ENCODE data around the gene COPA. TPM values are rescaled to one million over a fixed set of nuclear protein-coding genes. Genes with fewer than 3 reads are reported as not detected.

COPA gene
- total RNA-seq, 1 experiment from 2014 or later, result 141 TPM

DNA sequence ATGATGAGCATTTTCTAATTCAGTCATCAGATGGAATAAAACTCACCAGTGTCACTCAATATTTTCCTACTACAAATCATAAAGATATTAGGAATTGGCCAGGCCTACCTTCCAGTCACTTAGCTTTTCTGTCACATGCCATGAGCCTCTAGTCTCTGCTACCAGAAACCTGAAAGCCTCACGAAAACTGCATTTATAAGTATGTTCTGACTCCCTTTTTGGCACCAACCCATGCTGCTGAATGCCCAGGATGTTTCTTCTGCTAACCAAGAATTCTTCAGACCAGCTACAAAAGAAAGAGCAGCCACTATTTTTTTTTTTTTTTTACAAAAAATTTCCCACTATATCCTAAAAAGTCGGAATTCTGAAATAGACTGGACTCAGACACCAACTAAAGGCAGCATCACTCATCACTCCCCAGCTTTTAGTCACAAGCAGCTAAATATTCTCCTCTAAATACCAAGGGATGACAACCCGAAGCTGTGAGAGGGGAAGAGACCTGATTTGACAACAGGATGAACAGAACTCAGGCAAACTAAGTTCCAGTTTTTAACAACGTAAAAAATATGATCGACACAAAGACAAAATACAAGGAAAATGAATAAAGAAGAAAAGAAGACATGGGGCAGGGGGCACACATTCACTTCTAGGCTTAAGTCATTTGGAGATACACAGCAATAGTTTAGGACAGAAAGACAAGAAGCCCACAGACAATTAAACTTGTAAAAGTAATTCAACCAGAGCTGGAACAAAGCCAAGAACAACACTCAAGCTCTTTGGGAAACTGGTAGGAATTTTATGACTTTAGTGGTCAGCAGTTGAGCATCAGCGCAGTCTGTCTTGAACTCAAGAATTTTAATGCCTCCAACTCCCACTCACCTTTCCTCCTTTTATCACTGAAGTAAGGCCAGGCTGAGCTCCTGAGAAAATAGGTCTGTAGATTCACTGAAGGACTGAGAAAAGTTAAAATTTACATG is 82.4 kb downstream of the COPA start:
- intact Hi-C loops (cut with micrococcal nuclease), result no loop called here
- TF ChIP-seq EZH2phosphoT487 (IDR thresholded peaks at IDR 0.05; ENCODE audit: borderline replicate concordance, low read length), result no peak
- no peak for TF ChIP-seq EZH2 (IDR thresholded peaks at IDR 0.05; ENCODE audit: low read length, unreplicated experiment)
- TF ChIP-seq, protein P1, sequence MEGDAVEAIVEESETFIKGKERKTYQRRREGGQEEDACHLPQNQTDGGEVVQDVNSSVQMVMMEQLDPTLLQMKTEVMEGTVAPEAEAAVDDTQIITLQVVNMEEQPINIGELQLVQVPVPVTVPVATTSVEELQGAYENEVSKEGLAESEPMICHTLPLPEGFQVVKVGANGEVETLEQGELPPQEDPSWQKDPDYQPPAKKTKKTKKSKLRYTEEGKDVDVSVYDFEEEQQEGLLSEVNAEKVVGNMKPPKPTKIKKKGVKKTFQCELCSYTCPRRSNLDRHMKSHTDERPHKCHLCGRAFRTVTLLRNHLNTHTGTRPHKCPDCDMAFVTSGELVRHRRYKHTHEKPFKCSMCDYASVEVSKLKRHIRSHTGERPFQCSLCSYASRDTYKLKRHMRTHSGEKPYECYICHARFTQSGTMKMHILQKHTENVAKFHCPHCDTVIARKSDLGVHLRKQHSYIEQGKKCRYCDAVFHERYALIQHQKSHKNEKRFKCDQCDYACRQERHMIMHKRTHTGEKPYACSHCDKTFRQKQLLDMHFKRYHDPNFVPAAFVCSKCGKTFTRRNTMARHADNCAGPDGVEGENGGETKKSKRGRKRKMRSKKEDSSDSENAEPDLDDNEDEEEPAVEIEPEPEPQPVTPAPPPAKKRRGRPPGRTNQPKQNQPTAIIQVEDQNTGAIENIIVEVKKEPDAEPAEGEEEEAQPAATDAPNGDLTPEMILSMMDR (conservative IDR thresholded peaks at IDR 0.05; ENCODE audit: low read depth, low read length), result no peak
- no TSS peak for BruUV-seq (replicated peaks)
- no peaks in the 10 kb centered on the region for H3K9me2 ChIP-seq (replicated peaks; ENCODE audit: low read length)
- CTCF ChIA-PET, result interaction anchor here (0.7 to 2.4 kb wide), 4 partner anchors 9 to 572 kb away, joined by 3 to 12 read pairs (median 6); no protein-coding TSS in a partner anchor
- peak overlapping the region; percentile 92 for H3K4me2 ChIP-seq (ENCODE audit: low read length)
- H3K27me3 ChIP-seq (ENCODE audit: low read length), result no peaks in the 10 kb centered on the region
- H3K27ac ChIP-seq (ENCODE audit: low read length), result peak overlapping the region; percentile 93
- H3K9me3 ChIP-seq (ENCODE audit: low read length), result no peaks in the 10 kb centered on the region
- no peak overlapping the region for H2AFZ ChIP-seq (ENCODE audit: low read length)
- ATAC-seq, result peak; percentile 45
- peaks cover 6% of the 10 kb centered on the region; the same call in 1 of the 2 replicates for H3K36me3 ChIP-seq (ENCODE audit: low read depth, low read length)
- H3K4me3 ChIP-seq (ENCODE audit: low read length), result peak overlapping the region; percentile 90
- peaks cover 48% of the 10 kb centered on the region for H3K4me1 ChIP-seq (ENCODE audit: insufficient read depth, low read length)
- peaks cover 8% of the 10 kb centered on the region for H3F3A ChIP-seq (ENCODE audit: low read length, unreplicated experiment)
- POLR2A ChIA-PET (ENCODE audit: unreplicated experiment), result interaction anchor here (0.6 to 0.7 kb wide), 3 partner anchors 8 to 132 kb away, joined by 3 to 8 read pairs (median 3); no protein-coding TSS in a partner anchor
- peak; percentile 91 for DNase-seq
- H3K79me2 ChIP-seq (ENCODE audit: low read length), result peaks cover 68% of the 10 kb centered on the region
- H3K9ac ChIP-seq (ENCODE audit: low read length), result peak overlapping the region; percentile 96
- H4K20me1 ChIP-seq (ENCODE audit: low read length), result peaks cover 38% of the 10 kb centered on the region

DNA sequence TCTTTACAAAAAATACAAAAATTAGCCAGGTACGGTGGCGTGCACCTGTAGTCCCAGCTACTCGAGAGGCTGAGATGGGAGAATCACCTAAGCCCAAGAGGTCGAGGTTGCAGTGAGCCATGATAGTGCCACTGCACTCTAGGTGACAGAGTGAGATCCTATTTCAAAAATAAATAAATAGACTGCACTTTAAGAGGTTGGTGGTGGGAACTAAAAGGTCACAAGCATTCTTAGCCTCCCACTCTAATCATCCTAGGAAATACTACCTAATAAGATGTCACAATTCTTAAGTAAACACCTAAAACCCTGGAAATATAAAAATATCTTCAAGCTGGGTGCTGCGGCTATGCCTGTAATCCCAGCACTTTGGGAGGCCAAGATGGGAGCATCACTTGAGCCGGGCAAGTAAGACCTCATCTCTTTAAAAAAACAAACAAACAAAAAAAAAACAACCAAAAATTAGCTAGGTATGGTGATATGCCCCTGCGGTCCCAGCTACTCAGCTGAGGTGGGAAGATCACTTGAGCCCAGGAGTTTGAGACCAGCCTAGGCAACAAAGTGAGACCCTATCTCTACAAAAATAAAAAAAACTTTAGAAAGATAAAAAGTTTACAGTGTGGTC is 84.8 kb downstream of the COPA start:
- BruUV-seq (replicated peaks), result no TSS peak
- Histone ChIP-seq H3K79me2 (ENCODE audit: low read length) (peaks cover 86% of the 10 kb centered on the region), H3K4me2 (ENCODE audit: low read length) (no peak overlapping the region), H3K9me2 (replicated peaks; ENCODE audit: low read length) (no peaks in the 10 kb centered on the region), H3F3A (ENCODE audit: low read length, unreplicated experiment) (peaks cover 8% of the 10 kb centered on the region), H3K27me3 (ENCODE audit: low read length) (no peaks in the 10 kb centered on the region), H3K4me3 (ENCODE audit: low read length) (no peak overlapping the region), H4K20me1 (ENCODE audit: low read length) (peaks cover 38% of the 10 kb centered on the region), H3K9ac (ENCODE audit: low read length) (no peak overlapping the region), H3K27ac (ENCODE audit: low read length) (no peak overlapping the region), H2AFZ (ENCODE audit: low read length) (no peak overlapping the region), H3K4me1 (ENCODE audit: insufficient read depth, low read length) (peaks cover 48% of the 10 kb centered on the region), H3K36me3 (ENCODE audit: low read depth, low read length) (peaks cover 6% of the 10 kb centered on the region; the same call in 1 of the 2 replicates), H3K9me3 (ENCODE audit: low read length) (no peaks in the 10 kb centered on the region)
- no peak for DNase-seq
- ATAC-seq, result no peak
- TF ChIP-seq EZH2phosphoT487 (IDR thresholded peaks at IDR 0.05; ENCODE audit: borderline replicate concordance, low read length), result no peak
- TF ChIP-seq, protein P1 (conservative IDR thresholded peaks at IDR 0.05; ENCODE audit: low read depth, low read length), result no peak
- no peak for TF ChIP-seq EZH2 (IDR thresholded peaks at IDR 0.05; ENCODE audit: low read length, unreplicated experiment)
- intact Hi-C loops (cut with micrococcal nuclease), result no loop called here
- CTCF ChIA-PET, result no interaction called here
- POLR2A ChIA-PET (ENCODE audit: unreplicated experiment), result no interaction called here
